Endothelial cell of umbilical vein (primary cell): ENCODE measurements around the gene MUC5AC. TPM values are rescaled to one million over a fixed set of nuclear protein-coding genes. Genes with fewer than 3 reads are reported as not detected.

Experiments used
- BruUV-seq: library from RNA; stranded (reverse); fragments of 400-500 nt; replicated peaks from 2 replicates; lab custom pipeline; 2021; lab: Mats Ljungman, UMichigan
- CTCF ChIA-PET: fragments of 300-600, 350-600 bp; sonication (Branson Sonifier 250); formaldehyde crosslinking; loops from one replicate; lab custom pipeline; 2021; ENCODE audit warnings: antibody characterized with exemption, inconsistent platforms; lab: Charles Lee
- POLR2A ChIA-PET: fragments of 300-600, 350-600 bp; sonication (Branson Sonifier 250); formaldehyde crosslinking; loops from one replicate; lab custom pipeline; 2021; ENCODE audit warnings: antibody characterized with exemption, inconsistent platforms; lab: Charles Lee
- DNase-seq: peaks from one replicate; pipeline ENCODE4 v3.0.0-alpha.2; 2011; ENCODE audit warnings: low read depth, low spot score
- FAIRE-seq: peaks from 2 replicates; lab custom pipeline; 2011; peaks lifted over from hg19 to GRCh38; lab: Jason Lieb, UNC
- H2AFZ ChIP-seq: 2 replicates; pipeline ENCODE4 v1.6.0; 2012; ENCODE audit warnings: low read depth, low read length, control low read depth, inconsistent platforms
- H3K27ac ChIP-seq: 2 replicates; pipeline ENCODE4 v1.5.1; 2011; ENCODE audit warnings: low read depth, mild to moderate bottlenecking, control low read depth, low read length, moderate library complexity; ENCODE audit not compliant: insufficient read depth
- H3K27me3 ChIP-seq, 2 experiments: 2 replicates each; pipeline versions ENCODE4 v1.6.0 to v1.6.1; 2011; ENCODE audit warnings: low read length in 2 of 2, mixed read lengths in 1 of 2; ENCODE audit not compliant: control insufficient read depth in 2 of 2, insufficient read depth in 2 of 2
- H3K36me3 ChIP-seq, 2 experiments: 2 replicates in 1 of 2; 3 replicates in 1 of 2; pipeline ENCODE4 v1.5.1; 2011; ENCODE audit warnings: low read length in 2 of 2, mild to moderate bottlenecking in 1 of 2, moderate library complexity in 1 of 2; ENCODE audit not compliant: control insufficient read depth in 2 of 2, insufficient read depth in 2 of 2; ENCODE audit errors: extremely low read depth in 1 of 2
- H3K4me1 ChIP-seq: 3 replicates; pipeline ENCODE4 v1.5.1; 2011; ENCODE audit warnings: mild to moderate bottlenecking, low read length; ENCODE audit not compliant: control insufficient read depth, insufficient read depth; ENCODE audit errors: extremely low read depth
- H3K4me2 ChIP-seq: 2 replicates; pipeline ENCODE4 v1.6.1; 2011; ENCODE audit warnings: low read length, control low read depth, mixed read lengths; ENCODE audit not compliant: insufficient read depth
- H3K4me3 ChIP-seq, 3 experiments: fragments of 200-600 bp in 1 of 3; sonication (generic), shearing (Covaris generic) in 1 of 3; replicated peaks in 1 of 3; 2 replicates each; pipeline ENCODE4 v1.5.1; 2011 to 2016; ENCODE audit warnings: control low read depth in 3 of 3, low read length in 3 of 3, mild to moderate bottlenecking in 2 of 3, inconsistent platforms in 1 of 3, low read depth in 1 of 3, moderate library complexity in 1 of 3; ENCODE audit not compliant: insufficient read depth in 1 of 3
- H3K79me2 ChIP-seq: 2 replicates; pipeline ENCODE4 v1.6.0; 2012; ENCODE audit warnings: low read length, inconsistent platforms; ENCODE audit not compliant: control insufficient read depth, insufficient read depth
- H3K9ac ChIP-seq: replicated peaks from 2 replicates; pipeline ENCODE3; 2011; ENCODE audit warnings: low read length, control low read depth; ENCODE audit not compliant: insufficient read depth; ENCODE audit errors: extremely low read depth
- H3K9me1 ChIP-seq: replicated peaks from 3 replicates; pipeline ENCODE4 v1.6.0; 2011; ENCODE audit warnings: mild to moderate bottlenecking, low read length; ENCODE audit not compliant: control insufficient read depth, insufficient read depth; ENCODE audit errors: extremely low read depth
- H3K9me3 ChIP-seq: replicated peaks from 2 replicates; pipeline ENCODE4 v1.5.1; 2012; ENCODE audit warnings: low read length, inconsistent platforms; ENCODE audit not compliant: control insufficient read depth, insufficient read depth
- H4K20me1 ChIP-seq: replicated peaks from 2 replicates; pipeline ENCODE3; 2011; ENCODE audit warnings: mild to moderate bottlenecking, low read length; ENCODE audit not compliant: control insufficient read depth, insufficient read depth; ENCODE audit errors: extremely low read depth
- EZH2 ChIP-seq: IDR thresholded peaks from 2 replicates; pipeline ENCODE4 v1.6.1; 2012; ENCODE audit warnings: borderline replicate concordance, low read depth, mild to moderate bottlenecking, moderate library complexity, low read length, inconsistent platforms; ENCODE audit not compliant: severe bottlenecking
- FOS ChIP-seq: IDR thresholded peaks from 2 replicates; pipeline ENCODE4 v1.6.1; 2011; ENCODE audit warnings: mild to moderate bottlenecking, low read length, moderate library complexity, borderline replicate concordance; ENCODE audit not compliant: insufficient read depth
- GATA2 ChIP-seq: IDR thresholded peaks from 2 replicates; pipeline ENCODE4 v1.7.0; 2011; ENCODE audit warnings: low read depth, mild to moderate bottlenecking, moderate library complexity, mixed read lengths, low read length; ENCODE audit not compliant: insufficient read length, insufficient read depth
- JUN ChIP-seq: IDR thresholded peaks from 2 replicates; pipeline ENCODE4 v1.6.1; 2011; ENCODE audit warnings: borderline replicate concordance, low read depth; ENCODE audit not compliant: insufficient read length, insufficient read depth
- MYC ChIP-seq: IDR thresholded peaks from one replicate; pipeline ENCODE4 v1.6.1; 2011; ENCODE audit warnings: mild to moderate bottlenecking, low read depth, low read length
- POLR2A ChIP-seq: IDR thresholded peaks from 2 replicates; pipeline ENCODE4 v1.6.1; 2012; ENCODE audit warnings: low read depth, mild to moderate bottlenecking, control low read depth, low read length
- POLR2AphosphoS5 ChIP-seq: IDR thresholded peaks from 2 replicates; pipeline ENCODE4 v1.6.1; 2012; ENCODE audit warnings: low read depth, mild to moderate bottlenecking, control low read depth, low read length, moderate library complexity; ENCODE audit not compliant: insufficient read depth
- dilution Hi-C: fragments of 300-500 bp; cut with MboI; formaldehyde crosslinking; loops from one replicate; pipeline ENCODE4 v1.15.0; 2019; ENCODE audit warnings: low sequenced_read_pairs; ENCODE audit not compliant: extremely low pct_ligation_motif_present
- intact Hi-C: fragments of 100-400 bp; cut with micrococcal nuclease; formaldehyde crosslinking; loops from one replicate; pipeline ENCODE4 v1.10.0; 2022
- polyA plus RNA-seq, 4 experiments: library from polyadenylated mRNA; depleted of rRNA in 3 of 4; stranded (reverse) in 3 of 4; unstranded in 1 of 4; fragments of >200 nt; gene quantifications; 2 replicates each; pipeline versions ENCODE4 v1.2.1 to v1.2.3, GENCODE V29; 2011 to 2012; ENCODE audit warnings: missing spikeins in 1 of 4
- total RNA-seq: library from RNA; stranded (reverse); gene quantifications from 2 replicates; pipeline ENCODE4 v1.2.3, GENCODE V29; 2021
- TF ChIP-seq, protein P1 (sequence below), 2 donors: IDR thresholded peaks; 1 replicate in 1 of 2; 2 replicates in 1 of 2; pipeline ENCODE4 v1.5.1; 2011; ENCODE audit warnings: low read length in 2 of 2, mild to moderate bottlenecking in 2 of 2, moderate library complexity in 2 of 2, control low read depth in 1 of 2, inconsistent platforms in 1 of 2, low read depth in 1 of 2; ENCODE audit not compliant: insufficient read depth in 1 of 2; ENCODE audit errors: extremely low read depth in 1 of 2
- TF ChIP-seq, protein P2 (sequence below): IDR thresholded peaks from 2 replicates; pipeline ENCODE4 v1.6.1; 2011; ENCODE audit not compliant: insufficient read depth, insufficient read length

Gene MUC5AC
- total and polyA plus RNA-seq, 2 donors (not counting 3 experiments of a cell fraction or from before 2014, with no cell fraction given): not detected

DNA sequence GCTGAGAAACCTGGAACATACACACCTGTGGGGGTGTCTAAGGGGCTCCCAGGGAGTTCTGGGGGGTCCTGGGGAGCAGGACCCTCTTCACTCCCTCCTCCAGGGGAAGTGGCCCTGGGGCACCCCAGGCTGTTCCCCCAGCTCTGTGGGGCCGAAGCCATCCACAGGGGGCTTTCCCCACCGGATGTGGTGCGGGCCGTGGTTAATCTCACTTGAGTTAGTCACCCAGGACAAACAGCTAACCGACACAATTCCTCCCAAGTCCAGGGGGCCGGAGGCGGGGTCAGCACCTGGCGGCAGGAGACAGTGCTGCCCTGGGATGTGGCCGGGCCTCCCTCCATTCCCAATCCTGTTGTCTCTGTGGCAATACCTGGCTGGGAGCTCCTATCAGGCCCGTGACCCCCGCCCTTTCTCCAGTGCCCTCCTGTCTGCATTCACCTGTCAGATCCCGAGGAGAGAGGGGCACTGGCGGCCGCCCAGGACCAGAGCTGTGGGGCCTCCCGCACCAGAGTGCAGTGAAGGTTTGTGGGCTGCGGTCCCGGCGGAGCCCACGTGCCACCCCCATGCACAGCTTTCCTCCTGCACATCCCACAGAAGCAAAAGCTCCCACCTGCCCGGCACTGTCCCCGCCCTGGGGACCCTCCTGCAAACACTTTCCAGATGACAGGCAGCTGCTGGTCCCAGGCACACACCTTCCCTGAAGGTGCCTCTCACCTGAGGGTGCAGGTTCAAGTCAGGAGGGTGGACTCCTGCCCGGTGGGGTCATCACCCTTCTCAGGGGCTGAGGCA is 5.2 kb upstream of the MUC5AC start:
- no peak for FAIRE-seq
- BruUV-seq: no TSS peak
- intact Hi-C loops: no loop called here
- Histone ChIP-seq H3K36me3 (no peaks in the 10 kb centered on the region), H2AFZ (no peak overlapping the region), H4K20me1 (no peaks in the 10 kb centered on the region), H3K27me3 (no peaks in the 10 kb centered on the region), H3K9me1 (no peaks in the 10 kb centered on the region), H3K4me2 (no peak overlapping the region), H3K9ac (no peak overlapping the region), H3K27ac (no peak overlapping the region), H3K79me2 (no peaks in the 10 kb centered on the region), H3K4me1 (peaks cover 4% of the 10 kb centered on the region), H3K4me3 (no peak overlapping the region), H3K9me3 (no peaks in the 10 kb centered on the region)
- CTCF ChIA-PET: interaction anchor here (1.5 kb wide), 1 partner anchor 50 kb away, joined by 5 read pairs; no protein-coding TSS in a partner anchor
- no peak for DNase-seq
- dilution Hi-C loops: no loop called here
- TF ChIP-seq, protein P1, sequence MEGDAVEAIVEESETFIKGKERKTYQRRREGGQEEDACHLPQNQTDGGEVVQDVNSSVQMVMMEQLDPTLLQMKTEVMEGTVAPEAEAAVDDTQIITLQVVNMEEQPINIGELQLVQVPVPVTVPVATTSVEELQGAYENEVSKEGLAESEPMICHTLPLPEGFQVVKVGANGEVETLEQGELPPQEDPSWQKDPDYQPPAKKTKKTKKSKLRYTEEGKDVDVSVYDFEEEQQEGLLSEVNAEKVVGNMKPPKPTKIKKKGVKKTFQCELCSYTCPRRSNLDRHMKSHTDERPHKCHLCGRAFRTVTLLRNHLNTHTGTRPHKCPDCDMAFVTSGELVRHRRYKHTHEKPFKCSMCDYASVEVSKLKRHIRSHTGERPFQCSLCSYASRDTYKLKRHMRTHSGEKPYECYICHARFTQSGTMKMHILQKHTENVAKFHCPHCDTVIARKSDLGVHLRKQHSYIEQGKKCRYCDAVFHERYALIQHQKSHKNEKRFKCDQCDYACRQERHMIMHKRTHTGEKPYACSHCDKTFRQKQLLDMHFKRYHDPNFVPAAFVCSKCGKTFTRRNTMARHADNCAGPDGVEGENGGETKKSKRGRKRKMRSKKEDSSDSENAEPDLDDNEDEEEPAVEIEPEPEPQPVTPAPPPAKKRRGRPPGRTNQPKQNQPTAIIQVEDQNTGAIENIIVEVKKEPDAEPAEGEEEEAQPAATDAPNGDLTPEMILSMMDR (IDR thresholded peaks at IDR 0.05; ENCODE audit: extremely low read depth in 1 of 2, insufficient read depth in 1 of 2, low read depth in 1 of 2, low read length in 2 of 2): no peak
- TF ChIP-seq JUN (no peak), FOS (no peak), MYC (no peak), GATA2 (no peak), POLR2AphosphoS5 (no peak), EZH2 (no peak), POLR2A (no peak)
- TF ChIP-seq, protein P2, sequence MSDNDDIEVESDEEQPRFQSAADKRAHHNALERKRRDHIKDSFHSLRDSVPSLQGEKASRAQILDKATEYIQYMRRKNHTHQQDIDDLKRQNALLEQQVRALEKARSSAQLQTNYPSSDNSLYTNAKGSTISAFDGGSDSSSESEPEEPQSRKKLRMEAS: no peak
- POLR2A ChIA-PET: no interaction called here
